GM19025 (cell line): ENCODE results near the gene NCK2.

Experiments
- ATAC-seq: cut with Tn5 transposase; IDR thresholded peaks from one replicate; pipeline ENCODE4 v1.9.1; 2021; ENCODE audit warnings: mild to moderate bottlenecking, low read depth, moderate library complexity; ENCODE audit not compliant: unreplicated experiment

Gene NCK2

DNA sequence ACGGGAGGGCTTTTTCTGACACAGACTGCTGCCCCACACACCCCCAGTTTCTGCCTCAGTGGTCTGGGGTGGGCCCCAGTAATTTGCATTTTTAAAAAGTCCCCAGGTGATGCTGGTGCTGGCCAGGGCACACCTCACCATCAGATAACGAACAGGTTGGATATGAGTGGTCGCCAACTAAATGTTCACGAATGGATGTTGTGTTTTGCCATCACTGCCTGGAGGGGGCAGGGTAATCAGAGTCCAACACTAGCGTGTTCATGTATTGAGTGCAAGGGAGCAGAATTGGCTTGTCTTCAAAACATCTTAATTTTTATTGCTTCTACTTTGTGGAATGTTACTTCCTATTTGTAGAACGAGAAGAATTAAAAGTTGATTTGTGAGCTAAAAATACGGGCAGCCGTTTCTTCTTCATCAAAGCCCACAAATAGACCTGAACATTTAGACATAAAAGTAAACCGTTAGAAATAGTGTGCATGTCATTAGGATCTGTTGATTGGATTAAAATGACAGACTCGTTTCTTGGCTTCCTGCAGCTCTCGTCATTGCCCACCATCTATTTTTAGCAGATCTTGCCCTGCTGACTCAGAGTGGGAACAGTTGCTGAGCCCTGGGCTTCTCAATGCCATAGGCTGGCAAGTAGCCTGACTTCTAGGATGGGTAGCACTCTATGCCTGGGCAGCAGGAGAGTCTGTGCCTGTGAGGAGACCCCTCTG is 45.2 kb downstream of the NCK2 start:
- ATAC-seq = peak; percentile 70

DNA sequence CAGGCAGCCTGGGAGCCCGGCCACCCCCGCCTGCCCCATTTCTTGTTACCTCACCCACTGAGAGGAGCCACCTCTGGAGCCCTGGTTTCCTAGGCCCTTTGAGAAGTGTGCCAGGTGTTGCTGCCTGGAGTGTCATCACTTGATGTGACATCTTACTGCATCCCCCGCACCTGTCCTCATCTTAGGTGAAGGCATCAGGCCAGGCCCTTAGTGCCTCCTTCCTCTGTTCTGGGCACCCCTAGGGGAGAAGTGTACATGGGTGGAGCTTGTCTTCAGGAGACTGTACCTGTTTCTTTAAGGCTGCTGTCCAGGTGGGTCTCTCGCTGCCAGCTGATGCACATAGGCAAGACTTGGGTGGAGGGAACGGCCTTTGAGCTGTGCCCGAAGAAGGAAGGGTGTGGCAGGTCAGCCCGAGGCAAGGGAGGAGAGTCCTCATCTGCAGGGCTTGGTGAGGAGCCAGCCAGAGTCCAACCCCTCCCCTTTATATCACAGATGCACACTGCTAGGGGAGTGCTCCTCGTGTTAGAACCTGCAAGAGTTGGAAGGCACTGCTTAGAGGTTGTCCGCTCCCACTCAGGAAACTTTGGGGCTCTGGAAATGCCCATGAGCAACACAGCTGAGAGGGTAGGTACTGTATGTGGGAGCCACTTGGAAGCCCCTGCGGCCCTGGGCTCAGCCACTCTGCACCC is 45.9 kb downstream of the NCK2 start:
- no peak for ATAC-seq

DNA sequence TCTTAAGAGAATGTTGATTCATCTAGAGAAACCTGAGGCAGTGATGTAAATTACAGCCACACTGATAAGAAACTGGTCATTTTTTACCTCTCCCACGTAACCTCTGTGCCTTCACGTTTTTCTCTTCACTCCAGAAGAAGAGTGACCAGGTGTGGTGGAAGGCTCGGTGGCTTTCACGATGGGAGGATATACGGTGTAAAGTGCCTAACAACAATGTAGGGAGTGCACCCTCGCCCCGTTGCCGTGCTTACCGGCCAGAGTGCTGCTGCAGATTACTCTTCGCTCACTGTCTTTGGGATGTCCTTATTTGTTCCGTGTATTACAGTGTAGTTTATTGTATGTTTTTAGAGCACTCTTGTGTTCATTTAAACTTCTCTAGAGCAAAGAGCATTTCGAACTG is 46.5 kb downstream of the NCK2 start:
- ATAC-seq = no peak

DNA sequence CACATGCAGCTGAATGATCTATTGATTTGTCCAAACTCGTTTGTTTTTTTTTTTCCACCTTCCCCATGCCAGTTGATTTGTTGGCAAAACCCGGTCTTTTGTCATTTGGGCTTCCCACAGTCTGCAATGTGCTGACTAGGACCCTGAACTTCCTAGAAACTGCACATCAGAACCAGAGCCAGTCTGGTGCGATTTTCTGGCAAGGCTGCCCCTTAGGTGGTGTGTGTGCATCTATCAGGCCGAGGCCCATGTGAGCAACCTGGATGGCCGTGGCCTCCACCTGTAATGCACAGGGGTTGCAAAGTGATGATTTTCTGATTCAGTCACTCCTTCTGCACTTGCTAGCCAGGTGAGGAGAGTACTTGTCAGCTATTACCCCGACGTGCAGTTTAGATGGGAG is 47.8 kb downstream of the NCK2 start:
- ATAC-seq = no peak

DNA sequence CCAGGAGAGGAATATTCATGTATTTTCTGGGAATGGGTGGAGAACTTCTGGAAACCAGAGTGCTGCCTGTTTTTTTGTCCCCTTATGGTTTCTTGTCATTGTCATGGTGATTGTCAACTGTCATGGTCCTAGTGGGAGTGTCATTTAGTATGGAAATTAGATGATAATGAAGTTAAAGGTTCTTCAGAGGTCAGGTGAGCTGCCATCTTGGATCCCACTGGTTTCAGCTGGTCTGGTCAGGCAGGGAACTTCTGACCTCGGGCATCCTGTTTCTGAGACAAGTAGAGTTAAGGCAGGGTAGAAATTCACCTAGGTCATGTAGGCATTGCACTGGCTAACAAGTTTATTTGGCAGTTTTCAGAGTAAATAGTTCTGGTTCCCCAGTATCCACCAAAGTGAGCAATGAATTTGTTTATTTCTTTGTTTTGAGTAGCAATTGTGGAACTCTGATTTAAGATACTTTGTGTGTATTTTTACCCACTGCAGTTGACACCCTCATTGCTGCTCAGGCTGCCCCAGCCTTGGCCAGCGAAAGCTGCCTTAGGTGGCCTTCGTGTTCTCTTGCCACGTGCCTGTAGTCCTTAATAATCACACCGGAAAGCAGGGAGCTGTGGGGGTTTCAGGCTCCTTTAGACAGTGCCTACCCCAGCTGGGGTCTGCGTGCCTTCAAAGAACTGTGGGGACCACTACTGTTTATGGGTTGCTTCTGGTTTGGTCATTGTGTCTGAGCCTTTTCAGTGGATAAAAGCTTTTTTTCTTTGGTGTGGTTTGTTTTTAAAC is 48.7 kb downstream of the NCK2 start:
- no peak for ATAC-seq

DNA sequence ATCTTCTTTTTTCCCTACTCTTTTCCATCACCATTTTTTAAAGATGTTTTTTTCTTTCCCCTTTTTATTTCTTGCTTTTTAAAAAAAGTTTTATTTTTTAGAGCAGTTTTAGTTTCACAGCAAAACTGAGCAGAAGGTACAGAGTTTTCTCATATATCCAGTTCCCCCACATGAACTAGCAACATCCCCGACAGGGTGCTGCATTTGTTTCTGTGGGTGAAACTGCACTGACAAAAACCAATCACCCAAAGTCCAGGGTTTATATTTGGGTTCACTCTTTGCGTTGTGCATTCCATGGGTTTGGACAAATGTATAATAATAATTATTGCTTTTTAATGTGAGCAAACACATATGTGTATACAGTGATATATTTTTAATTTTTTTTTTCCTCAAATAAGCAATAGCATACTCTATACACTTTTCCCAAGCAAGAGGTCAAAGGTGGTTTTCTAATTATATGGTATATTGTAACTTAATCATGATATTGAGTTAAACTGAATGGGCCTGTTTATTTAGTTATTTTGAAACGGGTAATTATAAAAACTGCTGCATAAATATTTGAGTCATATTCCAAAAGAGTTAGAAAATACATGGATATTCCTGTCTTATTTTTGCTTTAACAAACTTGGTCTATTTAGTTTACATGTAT is 50.3 kb downstream of the NCK2 start:
- ATAC-seq = no peak

DNA sequence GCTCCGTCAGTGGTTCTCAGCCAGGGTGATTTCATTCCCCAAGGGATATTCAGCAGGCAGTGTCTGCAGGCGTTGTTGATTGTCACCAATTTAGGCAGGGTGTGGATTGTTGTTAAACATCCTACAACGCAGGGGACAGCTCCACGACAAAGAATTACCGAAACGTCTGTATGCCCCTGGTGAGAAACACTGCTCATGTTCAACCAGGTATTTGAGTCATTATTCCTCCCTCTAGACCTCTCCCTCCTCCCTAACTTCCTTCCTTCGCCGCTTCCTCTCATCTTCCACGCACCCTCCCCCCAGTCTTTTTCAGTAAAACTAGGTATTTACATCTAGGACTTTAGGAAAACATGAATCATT is 50.8 kb downstream of the NCK2 start:
- ATAC-seq = no peak

DNA sequence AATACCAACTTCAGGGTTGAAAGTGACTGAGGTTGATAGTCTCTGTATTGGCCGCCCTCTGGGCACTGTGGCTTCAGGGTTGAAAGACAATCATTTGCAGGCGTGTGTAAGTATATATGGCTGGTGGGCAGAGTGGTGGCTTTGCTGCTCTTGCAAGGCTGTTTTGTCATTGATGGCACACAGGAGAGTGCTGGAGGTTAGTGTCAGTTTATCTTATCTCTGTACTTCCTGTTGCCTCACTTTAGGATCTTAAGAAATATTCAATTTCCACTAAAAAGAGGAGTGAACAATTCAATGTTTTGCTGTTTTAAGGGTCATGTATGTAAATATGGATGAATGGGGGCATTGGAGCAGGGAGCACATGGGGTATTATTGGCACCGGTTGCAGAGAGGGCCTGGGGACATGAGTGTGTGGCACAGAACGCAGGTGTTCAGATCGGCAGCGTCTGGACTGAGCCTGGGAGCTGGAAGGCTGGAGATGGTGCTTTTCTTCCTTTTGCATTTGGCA is 51.5 kb downstream of the NCK2 start:
- peak; percentile 29 for ATAC-seq

DNA sequence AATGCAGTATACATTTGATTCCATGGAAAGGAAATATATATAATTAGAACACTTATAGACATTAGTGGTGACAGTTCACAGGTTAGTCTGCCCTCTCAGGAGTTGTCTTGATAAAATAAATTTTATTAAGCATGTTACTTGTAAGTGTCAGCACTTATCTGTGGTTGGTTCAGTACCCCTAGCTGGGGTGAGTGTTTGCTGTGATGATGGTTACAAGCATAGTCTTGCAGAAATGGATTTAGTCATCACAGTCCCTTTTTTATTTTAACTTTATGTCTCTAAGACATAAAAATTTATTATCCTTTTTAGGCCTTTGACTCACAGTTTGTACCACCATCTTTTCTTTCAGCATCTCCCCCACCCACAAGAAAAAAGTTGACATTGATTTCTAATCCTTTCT is 52.1 kb downstream of the NCK2 start:
- no peak for ATAC-seq

DNA sequence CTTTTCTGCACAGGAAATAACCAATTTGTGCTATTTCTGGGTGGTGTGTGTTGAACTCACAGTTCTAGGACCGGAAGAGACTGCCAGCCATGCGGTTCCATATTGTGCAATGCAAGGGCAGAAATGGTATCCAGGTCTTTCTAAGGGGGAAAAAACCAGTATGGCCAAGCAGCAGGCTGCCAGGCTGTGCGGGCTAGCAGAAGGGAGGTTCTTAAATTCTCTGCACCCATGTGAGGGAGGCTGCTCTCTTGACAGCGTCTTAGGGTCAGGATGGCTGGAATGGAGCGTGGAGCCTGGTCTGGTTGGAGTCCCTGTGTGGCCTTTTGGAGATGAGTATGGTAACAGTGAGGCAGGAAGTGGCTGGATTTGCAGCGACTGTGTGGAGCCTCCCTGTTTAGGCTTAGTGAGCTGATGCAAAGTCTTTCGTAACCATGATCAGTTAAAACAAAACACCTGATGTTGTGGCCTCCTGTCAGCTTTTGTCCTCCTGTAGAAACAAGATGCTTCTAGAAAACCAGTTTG is 52.6 kb downstream of the NCK2 start:
- peak; percentile 40 for ATAC-seq

DNA sequence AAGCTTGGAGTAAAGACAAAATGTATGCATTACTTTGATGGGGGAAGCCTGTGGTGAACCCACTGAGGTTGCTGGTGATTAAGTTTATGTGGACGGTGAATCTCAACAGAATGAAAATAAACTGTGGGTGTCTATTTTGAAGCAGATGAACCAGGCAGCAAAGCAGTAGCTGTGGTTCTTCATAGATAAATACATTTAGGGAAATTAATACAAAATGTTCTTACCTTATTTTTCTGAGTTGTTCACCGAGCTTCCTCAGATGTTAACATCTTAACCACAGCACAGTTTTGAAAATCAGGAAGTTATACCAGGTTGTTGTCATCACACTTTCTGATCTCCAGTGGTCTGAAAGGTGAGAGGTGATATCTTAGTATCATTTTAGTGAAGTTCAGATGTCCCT is 53.9 kb downstream of the NCK2 start:
- no peak for ATAC-seq

DNA sequence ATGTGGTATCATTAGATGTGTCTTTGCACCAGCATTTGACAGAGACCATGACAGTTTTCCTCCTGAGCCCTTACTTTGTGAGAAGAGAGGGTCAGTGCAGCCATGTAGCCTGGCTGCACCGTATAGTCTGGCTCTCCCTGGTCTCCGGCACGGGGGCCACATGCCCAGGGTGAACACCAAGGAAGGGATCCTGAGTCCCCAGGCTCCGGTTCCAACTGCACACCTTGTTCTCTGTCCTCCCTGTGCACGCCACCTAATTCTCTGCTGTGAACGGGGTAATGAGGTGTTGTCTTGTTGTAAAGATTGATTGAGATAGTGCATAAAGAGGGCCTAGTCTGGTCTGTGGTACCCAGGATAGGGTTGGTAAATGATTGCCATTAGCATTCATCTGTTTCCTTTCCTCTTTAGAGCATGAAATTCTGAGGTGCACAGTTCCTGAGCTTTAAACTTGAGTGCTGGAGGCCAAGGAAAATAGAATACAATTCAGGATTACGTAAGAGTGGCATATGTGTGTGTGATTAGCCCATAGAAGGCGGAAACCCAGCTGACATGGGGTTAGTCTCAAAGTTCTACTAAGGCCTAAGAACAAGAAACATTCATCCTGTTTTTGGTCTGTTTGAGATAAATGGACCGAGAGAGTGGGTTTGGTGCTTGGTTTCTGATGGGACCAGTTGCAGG is 55.5 kb downstream of the NCK2 start:
- ATAC-seq = no peak

DNA sequence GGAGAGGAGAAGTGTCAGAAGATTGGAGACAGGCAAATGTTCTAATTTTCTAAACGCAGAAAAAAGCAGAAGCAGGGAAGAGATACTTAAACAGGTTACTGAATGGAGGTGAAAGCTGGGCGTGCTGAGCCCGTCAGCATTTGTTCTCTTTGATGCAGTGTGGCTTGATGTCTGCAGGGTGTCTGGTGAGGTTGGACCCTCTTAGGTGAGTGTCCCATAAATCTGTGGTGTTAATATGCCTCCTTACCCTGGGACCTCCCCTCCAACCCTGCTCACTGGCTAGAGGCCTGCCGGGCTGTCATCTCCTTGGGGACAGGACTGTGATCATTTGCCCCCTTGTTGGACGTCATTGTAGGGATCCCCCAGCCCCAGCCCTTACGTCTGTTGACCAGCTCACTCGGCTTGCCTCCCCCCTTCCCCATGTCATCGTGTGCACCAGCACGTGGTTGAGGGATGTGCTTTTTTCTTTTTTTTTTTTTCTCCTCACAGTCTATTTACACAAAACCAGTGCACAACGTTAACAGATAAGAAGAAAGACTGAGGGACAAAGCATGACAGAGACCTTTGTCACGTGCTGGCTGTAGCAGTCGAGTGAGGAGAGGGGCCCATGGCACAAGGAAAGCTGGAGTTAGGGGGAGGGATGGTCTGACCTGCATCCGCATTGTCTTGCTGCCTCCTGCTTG is 56.4 kb downstream of the NCK2 start:
- no peak for ATAC-seq

DNA sequence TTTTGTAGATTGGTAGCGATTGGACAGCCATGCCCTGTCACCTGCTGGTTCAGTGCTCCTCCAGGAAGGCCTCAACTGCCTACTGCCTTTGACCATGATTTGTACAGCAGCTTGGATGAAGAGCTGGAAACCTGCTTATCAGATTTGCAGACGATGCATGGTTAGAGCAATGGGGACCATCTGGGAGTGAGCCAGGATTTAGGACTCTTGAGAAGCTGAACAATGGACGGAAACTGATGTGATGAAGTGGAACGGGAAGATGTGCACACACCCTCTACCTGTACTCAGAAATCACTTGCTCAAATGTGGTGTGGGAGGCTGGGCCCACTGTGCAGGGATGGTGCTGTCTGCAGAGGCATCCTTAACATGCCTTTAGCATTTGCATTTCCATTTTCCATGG is 57.2 kb downstream of the NCK2 start:
- ATAC-seq = no peak

DNA sequence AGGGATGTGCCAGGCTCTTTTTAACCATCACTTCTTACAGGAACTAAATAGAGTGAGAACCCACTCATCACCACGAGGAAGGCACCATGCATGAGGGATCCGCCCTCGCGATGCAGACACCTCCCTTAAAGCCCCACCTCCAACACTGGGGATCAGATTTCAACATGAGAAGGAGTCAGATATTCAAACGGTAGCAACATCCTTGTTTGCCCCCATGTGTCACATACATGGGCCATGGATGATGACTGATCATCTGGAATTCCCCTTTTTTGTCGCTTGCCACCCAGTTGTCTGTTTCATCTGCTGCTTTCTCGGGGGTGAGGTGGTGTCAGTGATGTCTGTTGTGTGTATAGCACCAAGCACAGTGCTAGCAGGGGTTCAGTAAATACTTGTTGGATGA is 57.9 kb downstream of the NCK2 start:
- peak; percentile 43 for ATAC-seq

DNA sequence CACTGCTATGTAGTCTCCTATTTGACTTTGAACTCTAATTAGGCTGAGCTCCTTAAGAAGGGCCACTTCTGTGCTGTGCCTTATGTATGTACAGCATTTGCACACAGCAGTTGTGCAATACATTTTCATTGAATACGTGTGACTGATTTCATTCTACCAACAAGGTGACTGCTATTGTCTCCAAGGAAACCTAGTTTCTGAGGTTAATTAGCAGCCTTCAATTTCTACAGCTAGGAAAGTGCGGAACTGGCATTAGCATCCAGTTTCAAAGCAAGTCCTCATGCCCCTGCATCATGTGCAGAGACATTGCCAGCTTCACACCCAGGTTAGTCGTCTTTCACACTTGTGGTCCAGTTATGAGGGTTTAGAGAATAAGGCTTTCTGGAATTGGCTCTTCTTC is 58.6 kb downstream of the NCK2 start:
- ATAC-seq = peak; percentile 36

DNA sequence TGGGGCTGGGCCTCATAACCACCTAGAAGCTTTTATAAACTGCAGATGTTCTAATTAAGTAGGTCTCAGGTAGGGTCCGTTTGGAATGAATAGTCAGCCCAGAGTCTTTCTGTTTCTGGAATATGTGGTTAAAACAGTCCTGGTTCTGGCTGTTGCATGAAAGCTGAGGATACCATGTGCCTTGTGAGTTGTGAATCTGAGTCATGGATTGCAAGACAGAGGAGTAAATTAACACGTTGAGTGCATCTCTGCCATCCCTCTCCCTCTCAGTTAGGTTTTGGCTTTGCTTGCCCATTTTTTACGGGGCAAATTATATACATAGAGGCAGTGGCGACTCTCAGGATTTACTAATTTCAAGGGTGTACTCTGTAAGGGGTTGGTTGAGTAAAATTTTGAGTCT is 59.1 kb downstream of the NCK2 start:
- no peak for ATAC-seq

DNA sequence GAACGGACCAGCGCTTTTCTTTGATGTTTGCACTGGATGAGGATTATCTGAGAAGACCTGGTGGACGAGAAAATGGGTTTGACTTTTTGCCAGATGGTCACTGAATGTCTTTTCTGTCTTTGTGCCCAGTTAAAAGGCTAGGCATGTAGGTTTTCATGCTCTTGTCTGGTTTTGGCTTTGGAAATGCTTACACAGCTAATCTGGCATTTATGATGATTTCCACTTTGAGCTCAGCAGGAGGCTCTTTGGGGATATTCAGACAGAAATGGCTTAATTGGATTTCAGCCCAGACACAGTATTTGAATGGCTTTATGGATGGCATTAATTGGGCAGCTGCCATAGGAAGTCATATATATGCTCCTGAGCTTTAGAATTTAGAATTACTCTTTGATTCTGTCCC is 59.6 kb downstream of the NCK2 start:
- ATAC-seq = no peak

DNA sequence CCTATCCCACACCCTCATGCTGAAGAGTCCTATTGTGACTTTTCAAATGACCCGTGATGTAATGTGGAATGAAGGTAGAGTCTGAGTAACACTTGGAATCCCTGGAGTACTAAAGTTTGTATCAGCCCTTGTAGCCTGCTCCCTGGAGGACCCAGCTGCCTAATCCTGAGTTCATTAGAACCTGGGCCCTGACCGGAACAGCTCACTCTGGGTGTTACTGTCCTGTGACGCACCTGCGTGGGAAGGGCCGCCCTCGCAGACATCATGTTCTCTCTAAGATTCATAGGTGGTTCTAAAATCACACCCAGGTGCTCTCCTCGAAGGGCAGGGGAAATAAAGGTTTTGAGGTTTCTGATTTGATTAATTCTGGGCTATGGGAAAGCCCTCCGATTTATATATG is 62.3 kb downstream of the NCK2 start:
- ATAC-seq = no peak
